Mesangial cell (primary cell): ENCODE data around the gene GRIK1. TPM values are rescaled to one million over a fixed set of nuclear protein-coding genes. Genes with fewer than 3 reads are reported as not detected.

Experiments used
- total RNA-seq: library from RNA; depleted of rRNA; stranded (reverse); fragments of >200 nt; gene quantifications from 2 replicates; pipeline ENCODE4 v1.2.3, GENCODE V29; 2015

GRIK1 gene
- total RNA-seq, result not detected in 2 replicates

GRCh38 chr21:29939924-29940275 lies at the start of gene GRIK1:
TSS of gene GRIK1 (minus strand) at chr21:29939996.

Other genes with a start within 250 kb of the GRIK1 start
- gene CLDN17, start 226.8 kb upstream of the GRIK1 start, total RNA-seq, result not detected in 2 replicates